Prostate gland (tissue), 2 donors: ENCODE measurements around the gene TOGARAM2.

ENCODE experiments used
- POLR2A ChIP-seq: fragments of 450-650 bp; IDR thresholded peaks from one replicate; pipeline ENCODE4 v1.6.1; 2016; ENCODE audit warnings: antibody characterized with exemption, mild to moderate bottlenecking
- TF ChIP-seq, protein P1 (sequence below), 4 experiments: fragments of 200-600 bp in 2 of 4; fragments of 450-650 bp in 2 of 4; sonication (generic) in 2 of 4; IDR thresholded peaks; 1 replicate in 3 of 4; 2 replicates in 1 of 4; pipeline ENCODE4 v1.5.1; 2016 to 2019; ENCODE audit warnings: antibody characterized with exemption in 4 of 4, mild to moderate bottlenecking in 2 of 4, moderate library complexity in 2 of 4

GRCh38 chr2:29021886-29022285 lies 40.8 kb downstream of the TOGARAM2 start:
- TF ChIP-seq, protein P1, sequence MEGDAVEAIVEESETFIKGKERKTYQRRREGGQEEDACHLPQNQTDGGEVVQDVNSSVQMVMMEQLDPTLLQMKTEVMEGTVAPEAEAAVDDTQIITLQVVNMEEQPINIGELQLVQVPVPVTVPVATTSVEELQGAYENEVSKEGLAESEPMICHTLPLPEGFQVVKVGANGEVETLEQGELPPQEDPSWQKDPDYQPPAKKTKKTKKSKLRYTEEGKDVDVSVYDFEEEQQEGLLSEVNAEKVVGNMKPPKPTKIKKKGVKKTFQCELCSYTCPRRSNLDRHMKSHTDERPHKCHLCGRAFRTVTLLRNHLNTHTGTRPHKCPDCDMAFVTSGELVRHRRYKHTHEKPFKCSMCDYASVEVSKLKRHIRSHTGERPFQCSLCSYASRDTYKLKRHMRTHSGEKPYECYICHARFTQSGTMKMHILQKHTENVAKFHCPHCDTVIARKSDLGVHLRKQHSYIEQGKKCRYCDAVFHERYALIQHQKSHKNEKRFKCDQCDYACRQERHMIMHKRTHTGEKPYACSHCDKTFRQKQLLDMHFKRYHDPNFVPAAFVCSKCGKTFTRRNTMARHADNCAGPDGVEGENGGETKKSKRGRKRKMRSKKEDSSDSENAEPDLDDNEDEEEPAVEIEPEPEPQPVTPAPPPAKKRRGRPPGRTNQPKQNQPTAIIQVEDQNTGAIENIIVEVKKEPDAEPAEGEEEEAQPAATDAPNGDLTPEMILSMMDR (IDR thresholded peaks at IDR 0.05): no peak
- no peak for TF ChIP-seq POLR2A
